22Rv1 (cell line): Measurements from ENCODE around the gene ZNF649.

Source experiments
- H3K27ac ChIP-seq: fragments of 450-650 bp; 2 replicates; pipeline ENCODE4 v1.5.1; 2017
- CTCF ChIP-seq: fragments of 450-650 bp; IDR thresholded peaks from 2 replicates; pipeline ENCODE4 v1.5.1; 2017; ENCODE audit warnings: mild to moderate bottlenecking
- ZFX ChIP-seq: fragments of 450-650 bp; IDR thresholded peaks from 2 replicates; pipeline ENCODE4 v1.6.1; 2017; ENCODE audit warnings: antibody characterized with exemption, borderline replicate concordance

ZNF649 gene

GRCh38 chr19:51905206-51905605 lies 389 bp upstream of the ZNF649 start:
- no peak for TF ChIP-seq CTCF
- no peak for TF ChIP-seq ZFX
- H3K27ac ChIP-seq = peak overlapping the region; percentile 38; the same call in 1 of the 2 replicates

GRCh38 chr19:51903192-51903591 lies 1.6 kb downstream of the ZNF649 start:
- TF ChIP-seq ZFX (no peak), CTCF (no peak)
- no peak overlapping the region for H3K27ac ChIP-seq

- no peak overlapping the region for H3K27ac ChIP-seq
Observed at GRCh38 chr19:51901860-51902259, 3.0 kb downstream of the ZNF649 start.

GRCh38 chr19:51891193-51891747 lies 13.5 kb downstream of the ZNF649 start:
- TF ChIP-seq ZFX = no peak
- no peak for TF ChIP-seq CTCF

More at GRCh38 chr19:51901860-51902259, 3.0 kb downstream of the ZNF649 start:
- TF ChIP-seq CTCF (no peak), ZFX (no peak)

GRCh38 chr19:51889934-51890333 lies 14.9 kb downstream of the ZNF649 start:
- TF ChIP-seq ZFX = no peak
- TF ChIP-seq CTCF = no peak
- H3K27ac ChIP-seq = no peak overlapping the region

More at GRCh38 chr19:51891193-51891747, 13.5 kb downstream of the ZNF649 start:
- H3K27ac ChIP-seq = no peak overlapping the region

GRCh38 chr19:51887522-51888498 lies 17.0 kb downstream of the ZNF649 start, which contains the start of gene ZNF577:
Gene ZNF577, minus strand, starts transcription at chr19:51887951. Its CDS starts 7,569 bp downstream, at chr19:51880382.
- no peak within 1 kb of the TSS for H3K27ac ChIP-seq

More at GRCh38 chr19:51887522-51888498, 17.0 kb downstream of the ZNF649 start, which contains the start of gene ZNF577:
- TF ChIP-seq CTCF = no peak
